ENCODE results near the gene TCN1.

Gene TCN1

DNA sequence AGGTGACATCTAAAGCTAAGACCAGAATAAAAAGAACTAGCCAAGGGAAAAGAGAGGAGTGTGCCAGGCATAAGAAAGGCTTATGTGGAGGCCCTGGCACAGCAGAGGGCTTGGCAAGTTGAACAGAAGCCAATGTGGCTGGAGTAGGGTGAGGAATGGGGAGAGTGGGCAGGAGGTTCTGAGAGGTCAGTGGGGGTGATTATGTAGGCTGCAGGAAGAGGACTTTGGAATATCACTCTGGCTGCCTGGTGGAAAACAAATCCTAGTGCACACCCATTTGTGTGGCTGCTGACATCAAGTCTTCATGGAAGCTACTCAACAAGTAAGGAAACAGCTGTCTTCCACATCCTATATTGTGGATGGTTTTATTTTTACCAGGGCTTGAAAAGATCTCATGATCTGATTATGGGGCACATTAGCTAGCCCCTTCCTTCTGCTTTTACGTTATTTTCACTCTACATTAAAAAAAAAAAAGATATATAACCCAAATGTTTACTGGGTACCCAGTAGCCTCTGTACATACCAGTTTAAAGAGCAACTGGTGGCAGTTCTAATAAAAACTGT is 59.2 kb downstream of the TCN1 start:
- peak; percentile 25 for DNase-seq

DNA sequence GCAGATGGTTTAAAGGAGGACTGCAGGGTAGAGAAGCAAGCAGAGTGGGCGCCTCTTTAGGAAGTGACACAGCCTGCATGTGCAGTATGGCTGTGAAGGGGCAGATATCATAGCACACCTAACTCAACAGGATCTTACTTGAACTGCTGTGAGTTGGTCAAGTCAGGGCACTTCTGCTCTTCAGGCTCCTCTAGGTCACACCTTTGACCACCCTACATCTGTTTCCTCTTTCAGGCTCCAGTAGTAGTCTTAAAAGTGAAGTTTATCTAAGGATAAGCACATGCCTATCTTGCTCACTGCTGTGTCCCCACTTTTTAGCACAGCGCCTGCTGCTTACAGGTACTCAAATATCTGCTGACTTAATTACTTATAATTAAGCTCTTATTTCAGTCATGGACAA is 62.2 kb downstream of the TCN1 start:
- peak; percentile 33 for DNase-seq
